Measurements from ENCODE around the gene GREB1. TPM values are rescaled to one million over a fixed set of nuclear protein-coding genes. Genes with fewer than 3 reads are reported as not detected.

Gene GREB1
- total RNA-seq, 2 donors from 2014 or later = 2.4 to 13.5 TPM

GRCh38 chr2:11578986-11579774, 45.3 kb downstream of the GREB1 start:
- no peak for TF ChIP-seq CTCF (IDR thresholded peaks at IDR 0.05)
- Histone ChIP-seq H3K4me1 (ENCODE audit: control insufficient read depth in 1 of 2, low read depth in 2 of 2) (no peaks in the 10 kb centered on the region), H3K4me3 (no peak overlapping the region), H3K27me3 (replicated peaks; ENCODE audit: insufficient read depth) (no peaks in the 10 kb centered on the region), H3K36me3 (no peaks in the 10 kb centered on the region), H3K9me3 (no peaks in the 10 kb centered on the region), H3K27ac (no peak overlapping the region)
- no peak for DNase-seq (ENCODE audit: low spot score)
- no peak for ATAC-seq (ENCODE audit: insufficient number of reproducible peaks, low FRiP score, low read depth)

- ATAC-seq (ENCODE audit: insufficient number of reproducible peaks, low FRiP score, low read depth) (no peak), DNase-seq (ENCODE audit: low spot score) (no peak)
- Histone ChIP-seq H3K4me1 (ENCODE audit: control insufficient read depth in 1 of 2, low read depth in 2 of 2) (no peaks in the 10 kb centered on the region), H3K27me3 (replicated peaks; ENCODE audit: insufficient read depth) (no peaks in the 10 kb centered on the region), H3K27ac (no peak overlapping the region), H3K9me3 (no peaks in the 10 kb centered on the region), H3K4me3 (no peak overlapping the region), H3K36me3 (no peaks in the 10 kb centered on the region)
- no peak for TF ChIP-seq CTCF (IDR thresholded peaks at IDR 0.05)
Measured at GRCh38 chr2:11579867-11580659, 46.2 kb downstream of the GREB1 start.

- TF ChIP-seq CTCF (IDR thresholded peaks at IDR 0.05) = no peak
- Histone ChIP-seq H3K27me3 (replicated peaks; ENCODE audit: insufficient read depth) (no peaks in the 10 kb centered on the region), H3K27ac (no peak overlapping the region), H3K4me1 (ENCODE audit: control insufficient read depth in 1 of 2, low read depth in 2 of 2) (no peaks in the 10 kb centered on the region), H3K9me3 (no peaks in the 10 kb centered on the region), H3K36me3 (no peaks in the 10 kb centered on the region), H3K4me3 (no peak overlapping the region)
- DNase-seq (ENCODE audit: low spot score) = no peak
- ATAC-seq (ENCODE audit: insufficient number of reproducible peaks, low FRiP score, low read depth) = no peak
Measured at GRCh38 chr2:11580697-11581096, 46.9 kb downstream of the GREB1 start.

- H3K4me1 ChIP-seq (ENCODE audit: control insufficient read depth in 1 of 2, low read depth in 2 of 2) = no peaks in the 10 kb centered on the region
- DNase-seq (ENCODE audit: low spot score) = no peak
- no peaks in the 10 kb centered on the region for H3K9me3 ChIP-seq
- ATAC-seq (ENCODE audit: insufficient number of reproducible peaks, low FRiP score, low read depth) = no peak
- H3K27me3 ChIP-seq (replicated peaks; ENCODE audit: insufficient read depth) = no peaks in the 10 kb centered on the region
- no peak overlapping the region for H3K27ac ChIP-seq
- H3K4me3 ChIP-seq = no peak overlapping the region
- H3K36me3 ChIP-seq = no peaks in the 10 kb centered on the region
- no peak for TF ChIP-seq CTCF (IDR thresholded peaks at IDR 0.05)
Measured at GRCh38 chr2:11581124-11581796, 47.4 kb downstream of the GREB1 start.

Measured in thoracic aorta (tissue), 2 donors.